ENCODE measurements around the gene BTBD10.

The BTBD10 gene

GRCh38 chr11:13347901-13348300 lies 115.1 kb downstream of the BTBD10 start:
- Histone ChIP-seq H3K36me3 (ENCODE audit: control insufficient read depth, low read depth, low read length) (no peaks in the 10 kb centered on the region), H3K4me3 (ENCODE audit: low read length) (no peak overlapping the region), H3K27me3 (ENCODE audit: control insufficient read depth, insufficient read depth, low read length) (no peaks in the 10 kb centered on the region), H3K27ac (ENCODE audit: low read length) (no peak overlapping the region), H3K4me1 (ENCODE audit: control insufficient read depth, low read depth, low read length) (no peaks in the 10 kb centered on the region), H3K9me3 (ENCODE audit: control insufficient read depth, low read depth, low read length) (no peaks in the 10 kb centered on the region), H3K9ac (ENCODE audit: low read length) (no peak overlapping the region)

DNA sequence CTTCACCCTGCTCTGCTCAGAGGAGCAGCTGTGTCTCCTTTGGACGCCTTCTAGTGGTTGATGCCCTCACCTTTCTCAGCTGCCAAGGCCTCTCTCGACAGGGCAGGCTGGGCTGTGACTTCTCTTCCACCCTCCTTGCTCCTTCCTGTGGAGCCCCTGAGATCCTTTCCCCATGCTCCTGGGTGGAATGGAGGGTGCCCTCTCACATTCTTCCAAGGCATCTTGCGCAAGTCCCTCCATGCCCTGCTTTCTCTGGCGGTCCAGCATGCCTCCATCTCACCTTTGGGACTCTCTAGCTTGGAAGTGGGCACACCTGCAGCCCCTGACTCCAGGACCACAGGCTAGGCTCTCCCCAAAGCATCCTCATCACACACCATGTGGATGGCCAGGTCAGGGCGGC lies 116.6 kb downstream of the BTBD10 start:
- H3K27ac ChIP-seq (ENCODE audit: low read length) = no peak overlapping the region
- no peaks in the 10 kb centered on the region for H3K36me3 ChIP-seq (ENCODE audit: control insufficient read depth, low read depth, low read length)
- no peak overlapping the region for H3K4me3 ChIP-seq (ENCODE audit: low read length)
- no peak overlapping the region for H3K9ac ChIP-seq (ENCODE audit: low read length)
- no peaks in the 10 kb centered on the region for H3K27me3 ChIP-seq (ENCODE audit: control insufficient read depth, insufficient read depth, low read length)
- H3K4me1 ChIP-seq (ENCODE audit: control insufficient read depth, low read depth, low read length) = no peaks in the 10 kb centered on the region
- H3K9me3 ChIP-seq (ENCODE audit: control insufficient read depth, low read depth, low read length) = no peaks in the 10 kb centered on the region

DNA sequence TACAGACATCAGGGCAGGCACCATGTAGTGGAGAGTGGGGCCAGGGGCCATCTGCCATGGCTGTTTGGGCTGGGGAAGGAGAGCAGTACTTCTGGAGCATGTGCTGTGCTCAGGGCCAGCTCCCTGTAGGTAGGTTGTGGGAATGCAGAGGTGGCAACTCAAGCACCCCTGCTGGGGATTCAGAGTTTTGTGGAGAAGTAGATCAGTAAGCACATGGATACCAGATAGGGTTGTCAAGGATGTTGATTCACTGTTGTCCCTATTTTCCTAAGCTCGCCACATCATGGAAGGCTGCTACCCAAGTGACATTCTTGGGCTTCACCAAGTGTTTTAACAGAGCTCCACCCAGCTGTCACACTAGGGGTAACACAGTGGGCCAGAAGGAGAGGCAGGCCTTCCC lies 118.2 kb downstream of the BTBD10 start:
- no peak overlapping the region for H3K9ac ChIP-seq (ENCODE audit: low read length)
- no peaks in the 10 kb centered on the region for H3K27me3 ChIP-seq (ENCODE audit: control insufficient read depth, insufficient read depth, low read length)
- H3K4me3 ChIP-seq (ENCODE audit: low read length) = no peak overlapping the region
- H3K9me3 ChIP-seq (ENCODE audit: control insufficient read depth, low read depth, low read length) = no peaks in the 10 kb centered on the region
- H3K4me1 ChIP-seq (ENCODE audit: control insufficient read depth, low read depth, low read length) = no peaks in the 10 kb centered on the region
- no peaks in the 10 kb centered on the region for H3K36me3 ChIP-seq (ENCODE audit: control insufficient read depth, low read depth, low read length)
- no peak overlapping the region for H3K27ac ChIP-seq (ENCODE audit: low read length)

DNA sequence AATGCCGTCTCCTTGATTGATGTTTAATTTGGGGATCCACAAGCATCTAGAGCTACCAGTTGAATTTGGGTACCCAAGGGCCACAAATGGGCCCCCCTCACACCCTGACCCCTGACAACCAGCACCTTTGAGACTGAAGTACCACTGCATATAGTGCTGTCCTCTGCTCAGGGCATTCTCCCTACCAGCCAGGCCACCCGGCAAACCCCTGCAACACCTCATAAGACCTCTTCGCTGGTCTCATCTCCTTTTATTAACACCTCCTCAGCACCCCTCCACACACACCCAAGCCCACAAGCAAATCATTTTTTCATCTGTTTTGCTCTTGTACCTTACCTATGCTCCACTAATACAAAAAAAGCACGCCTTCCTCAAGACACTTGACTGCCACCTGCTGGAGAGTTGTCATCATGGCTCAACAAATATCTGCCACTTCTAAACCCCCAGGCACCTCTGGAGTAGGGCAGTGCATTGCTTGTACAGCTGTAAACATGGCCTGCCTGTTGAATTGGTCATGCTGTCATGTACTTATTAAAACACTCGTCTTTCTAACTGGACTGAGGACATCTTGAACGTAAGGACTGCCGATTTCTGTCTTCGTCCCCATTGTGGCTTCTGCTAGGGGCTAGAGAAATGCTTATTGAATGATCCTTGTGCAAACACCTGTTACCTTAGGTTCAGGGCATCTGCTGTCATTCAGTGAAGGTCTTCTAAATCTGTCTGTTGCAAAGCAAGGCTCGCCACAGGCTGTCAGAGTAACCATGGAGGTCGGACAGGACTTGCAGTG lies 118.9 kb downstream of the BTBD10 start:
- no peak overlapping the region for H3K27ac ChIP-seq (ENCODE audit: low read length)
- no peaks in the 10 kb centered on the region for H3K4me1 ChIP-seq (ENCODE audit: control insufficient read depth, low read depth, low read length)
- no peaks in the 10 kb centered on the region for H3K9me3 ChIP-seq (ENCODE audit: control insufficient read depth, low read depth, low read length)
- no peak overlapping the region for H3K9ac ChIP-seq (ENCODE audit: low read length)
- H3K27me3 ChIP-seq (ENCODE audit: control insufficient read depth, insufficient read depth, low read length) = no peaks in the 10 kb centered on the region
- no peak overlapping the region for H3K4me3 ChIP-seq (ENCODE audit: low read length)
- no peaks in the 10 kb centered on the region for H3K36me3 ChIP-seq (ENCODE audit: control insufficient read depth, low read depth, low read length)

- Histone ChIP-seq H3K27ac (ENCODE audit: low read length) (no peak overlapping the region), H3K4me1 (ENCODE audit: control insufficient read depth, low read depth, low read length) (no peaks in the 10 kb centered on the region), H3K9ac (ENCODE audit: low read length) (no peak overlapping the region), H3K4me3 (ENCODE audit: low read length) (no peak overlapping the region), H3K36me3 (ENCODE audit: control insufficient read depth, low read depth, low read length) (no peaks in the 10 kb centered on the region), H3K27me3 (ENCODE audit: control insufficient read depth, insufficient read depth, low read length) (no peaks in the 10 kb centered on the region), H3K9me3 (ENCODE audit: control insufficient read depth, low read depth, low read length) (no peaks in the 10 kb centered on the region)
Measured at GRCh38 chr11:13343067-13343466, 120.0 kb downstream of the BTBD10 start.

DNA sequence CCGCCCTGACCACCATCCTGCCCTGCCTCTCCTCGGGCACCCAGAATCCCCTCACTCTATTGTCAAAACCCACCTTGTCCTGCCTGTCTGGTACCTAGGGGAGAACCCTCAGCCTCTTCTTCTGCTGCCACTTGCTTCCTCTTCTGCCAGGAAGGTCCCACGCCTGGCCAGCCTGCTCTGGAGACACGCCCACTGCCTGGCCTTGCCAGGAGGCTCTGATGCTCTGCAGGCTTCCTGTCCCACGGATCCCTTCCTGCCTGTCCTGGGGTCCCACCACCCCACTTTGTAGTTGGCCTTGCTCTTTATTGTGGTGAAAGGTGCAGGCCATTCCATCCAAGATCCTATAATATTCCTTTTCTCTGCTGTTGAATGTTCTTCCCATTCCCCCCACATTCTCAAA lies 122.0 kb downstream of the BTBD10 start:
- Histone ChIP-seq H3K4me3 (ENCODE audit: low read length) (no peak overlapping the region), H3K27me3 (ENCODE audit: control insufficient read depth, insufficient read depth, low read length) (no peaks in the 10 kb centered on the region), H3K9ac (ENCODE audit: low read length) (no peak overlapping the region), H3K27ac (ENCODE audit: low read length) (no peak overlapping the region), H3K4me1 (ENCODE audit: control insufficient read depth, low read depth, low read length) (no peaks in the 10 kb centered on the region), H3K9me3 (ENCODE audit: control insufficient read depth, low read depth, low read length) (no peaks in the 10 kb centered on the region), H3K36me3 (ENCODE audit: control insufficient read depth, low read depth, low read length) (no peaks in the 10 kb centered on the region)

GRCh38 chr11:13339195-13340153 lies 123.5 kb downstream of the BTBD10 start:
- H3K4me1 ChIP-seq (ENCODE audit: control insufficient read depth, low read depth, low read length) = no peaks in the 10 kb centered on the region
- no peak overlapping the region for H3K27ac ChIP-seq (ENCODE audit: low read length)
- no peaks in the 10 kb centered on the region for H3K27me3 ChIP-seq (ENCODE audit: control insufficient read depth, insufficient read depth, low read length)
- H3K9me3 ChIP-seq (ENCODE audit: control insufficient read depth, low read depth, low read length) = no peaks in the 10 kb centered on the region
- H3K36me3 ChIP-seq (ENCODE audit: control insufficient read depth, low read depth, low read length) = no peaks in the 10 kb centered on the region
- H3K9ac ChIP-seq (ENCODE audit: low read length) = no peak overlapping the region
- H3K4me3 ChIP-seq (ENCODE audit: low read length) = no peak overlapping the region

- H3K27me3 ChIP-seq (ENCODE audit: control insufficient read depth, insufficient read depth, low read length) = no peaks in the 10 kb centered on the region
- H3K36me3 ChIP-seq (ENCODE audit: control insufficient read depth, low read depth, low read length) = no peaks in the 10 kb centered on the region
- H3K9me3 ChIP-seq (ENCODE audit: control insufficient read depth, low read depth, low read length) = no peaks in the 10 kb centered on the region
- H3K4me3 ChIP-seq (ENCODE audit: low read length) = no peak overlapping the region
- H3K4me1 ChIP-seq (ENCODE audit: control insufficient read depth, low read depth, low read length) = no peaks in the 10 kb centered on the region
- H3K27ac ChIP-seq (ENCODE audit: low read length) = no peak overlapping the region
- no peak overlapping the region for H3K9ac ChIP-seq (ENCODE audit: low read length)
Measured at GRCh38 chr11:13338427-13339069, 124.5 kb downstream of the BTBD10 start.

GRCh38 chr11:13338019-13338426 lies 125.0 kb downstream of the BTBD10 start:
- H3K36me3 ChIP-seq (ENCODE audit: control insufficient read depth, low read depth, low read length) = no peaks in the 10 kb centered on the region
- no peak overlapping the region for H3K4me3 ChIP-seq (ENCODE audit: low read length)
- no peaks in the 10 kb centered on the region for H3K9me3 ChIP-seq (ENCODE audit: control insufficient read depth, low read depth, low read length)
- no peaks in the 10 kb centered on the region for H3K27me3 ChIP-seq (ENCODE audit: control insufficient read depth, insufficient read depth, low read length)
- H3K4me1 ChIP-seq (ENCODE audit: control insufficient read depth, low read depth, low read length) = no peaks in the 10 kb centered on the region
- H3K9ac ChIP-seq (ENCODE audit: low read length) = no peak overlapping the region
- no peak overlapping the region for H3K27ac ChIP-seq (ENCODE audit: low read length)

Measured in iPS-18a (cell line).